Right renal cortex interstitium (tissue), 3 donors: ENCODE measurements around the gene C11orf21. TPM values are rescaled to one million over a fixed set of nuclear protein-coding genes. Genes with fewer than 3 reads are reported as not detected.
"Not testable (repeated sequence)": the region's sequence is repeated elsewhere in the genome, so short reads cannot be mapped to it uniquely, and the experiment has no call there.

Experiments
- DNase-seq, 3 donors: peaks; one replicate each; pipeline ENCODE4 v3.0.0-alpha.2; 2013; ENCODE audit warnings: low read depth in 3 of 3, low spot score in 2 of 3
- polyA plus RNA-seq, 3 donors: library from polyadenylated mRNA; unstranded; fragments of 120-200 nt; gene quantifications; one replicate each; pipeline ENCODE4 v1.2.1, GENCODE V29; 2013; ENCODE audit not compliant: insufficient read length in 3 of 3

Gene C11orf21
- polyA plus RNA-seq, 3 donors, result 0.55 to 0.82 (median 0.56) TPM

- no peak for DNase-seq
Measured at GRCh38 chr11:2298131-2298794, 3.5 kb downstream of the C11orf21 start.

- no peak for DNase-seq
Measured at GRCh38 chr11:2297623-2298030, 4.1 kb downstream of the C11orf21 start.

GRCh38 chr11:2296913-2297622 lies 4.7 kb downstream of the C11orf21 start:
- DNase-seq, result no peak

GRCh38 chr11:2295971-2296912 lies 5.5 kb downstream of the C11orf21 start:
- DNase-seq, result no peak

GRCh38 chr11:2294926-2295290 lies 6.8 kb downstream of the C11orf21 start:
- no peak for DNase-seq

- no peak for DNase-seq
Measured at GRCh38 chr11:2293984-2294925, 7.5 kb downstream of the C11orf21 start.

- DNase-seq, result no peak
Measured at GRCh38 chr11:2293531-2293971, 8.2 kb downstream of the C11orf21 start.

- DNase-seq, result no peak
Measured at GRCh38 chr11:2290351-2290841, 11.3 kb downstream of the C11orf21 start.

GRCh38 chr11:2289859-2290258 lies 11.9 kb downstream of the C11orf21 start:
- no peak for DNase-seq

GRCh38 chr11:2289350-2289749 lies 12.4 kb downstream of the C11orf21 start:
- no peak for DNase-seq

- no peak for DNase-seq
Measured at GRCh38 chr11:2287091-2287490, 14.6 kb downstream of the C11orf21 start.

- not testable (repeated sequence) for DNase-seq
Measured at GRCh38 chr11:2286350-2286749, 15.4 kb downstream of the C11orf21 start.

- DNase-seq, result no peak
Measured at GRCh38 chr11:2280208-2280607, 21.5 kb downstream of the C11orf21 start.

GRCh38 chr11:2277933-2278523 lies 23.7 kb downstream of the C11orf21 start:
- DNase-seq, result no peak

GRCh38 chr11:2277008-2277346 lies 24.7 kb downstream of the C11orf21 start:
- DNase-seq, result no peak

GRCh38 chr11:2276280-2277007 lies 25.3 kb downstream of the C11orf21 start:
- DNase-seq, result no peak

GRCh38 chr11:2275334-2276279 lies 26.1 kb downstream of the C11orf21 start:
- DNase-seq, result no peak

- no peak for DNase-seq
Measured at GRCh38 chr11:2273771-2274170, 27.9 kb downstream of the C11orf21 start.
